GM19328 (cell line): ENCODE results near the gene SYNPO2.

Source experiments
- ATAC-seq: cut with Tn5 transposase; IDR thresholded peaks from one replicate; pipeline ENCODE4 v1.9.1; 2021; ENCODE audit warnings: mild to moderate bottlenecking, moderate library complexity; ENCODE audit not compliant: unreplicated experiment

SYNPO2 gene

GRCh38 chr4:119104644-119105273, 216.1 kb downstream of the SYNPO2 start:
- ATAC-seq, result no peak

GRCh38 chr4:119105605-119106004, 217.0 kb downstream of the SYNPO2 start:
- ATAC-seq, result no peak

- no peak for ATAC-seq
Measured at GRCh38 chr4:119106036-119107000, 217.7 kb downstream of the SYNPO2 start.

- no peak for ATAC-seq
Measured at GRCh38 chr4:119110121-119110520, 221.5 kb downstream of the SYNPO2 start.
